Measurements from ENCODE around the gene HBEGF. TPM values are rescaled to one million over a fixed set of nuclear protein-coding genes. Genes with fewer than 3 reads are reported as not detected.
"Not testable (repeated sequence)": the region's sequence is repeated elsewhere in the genome, so short reads cannot be mapped to it uniquely, and the experiment has no call there.

Gene HBEGF
- total and polyA plus RNA-seq, 2 experiments from 2014 or later, result 2.2 to 2.9 TPM

DNA sequence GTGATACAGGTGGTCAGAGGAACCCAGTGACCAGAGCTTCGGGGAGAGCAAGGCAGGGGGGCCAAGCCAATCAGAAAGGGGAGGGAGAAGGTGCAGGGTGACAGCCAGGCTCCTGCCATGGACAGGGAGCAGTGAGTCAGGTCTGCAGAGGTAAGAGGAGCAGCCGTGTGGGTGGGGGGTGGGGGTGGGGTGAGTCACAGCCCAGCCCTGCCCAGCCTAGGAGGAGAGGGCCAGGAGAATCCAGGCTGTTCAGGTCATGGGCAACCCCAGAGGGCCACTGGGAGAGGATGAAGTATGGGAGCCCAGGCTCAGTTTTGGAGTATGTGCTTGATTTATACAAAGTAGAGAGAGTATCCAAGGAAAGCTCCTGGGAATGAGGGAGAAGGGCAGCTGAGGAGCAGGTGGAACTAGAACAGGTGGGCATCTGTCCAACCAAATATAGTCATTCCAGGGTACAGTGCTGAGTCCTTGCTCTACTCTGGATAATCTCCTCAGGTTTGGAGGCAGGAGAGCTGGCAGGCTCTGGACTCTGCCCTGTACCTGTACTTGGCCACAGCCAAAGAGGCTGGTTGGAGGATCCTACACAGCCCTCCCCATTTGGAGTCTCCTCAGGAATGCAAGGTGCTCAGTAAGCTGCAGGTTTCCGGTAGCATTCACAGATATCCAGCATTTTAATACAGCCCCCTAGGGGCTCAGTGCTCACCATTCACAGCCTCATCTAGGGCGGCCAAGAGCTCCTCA, 1.6 kb downstream of the HBEGF start:
- ATAC-seq, result peak; percentile 18
- no peaks in the 10 kb centered on the region for H3K79me2 ChIP-seq (replicated peaks; ENCODE audit: insufficient read depth)
- peak overlapping the region; percentile 69 for H3K4me3 Mint-ChIP-seq

DNA sequence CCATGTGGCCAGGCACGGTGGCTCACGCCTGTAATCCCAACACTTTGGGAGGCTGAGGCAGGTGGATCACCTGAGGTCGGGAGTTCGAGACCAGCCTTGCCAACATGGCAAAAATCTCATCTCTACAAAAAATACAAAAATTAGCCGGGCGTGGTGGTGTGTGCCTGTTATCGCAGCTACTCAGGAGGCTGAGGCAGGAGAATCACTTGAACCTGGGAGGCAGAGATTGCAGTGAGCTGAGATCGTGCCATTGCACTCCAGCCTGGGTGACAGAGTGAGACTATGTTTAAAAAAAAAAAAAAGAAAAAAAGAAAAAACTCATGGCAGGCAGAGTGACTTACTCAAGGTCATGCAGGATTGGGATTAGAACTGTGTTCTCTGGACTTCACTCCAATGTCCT, 2.6 kb downstream of the HBEGF start:
- not testable (repeated sequence) for H3K27ac ChIP-seq (ENCODE audit: low read depth); DNase-seq (ENCODE audit: low spot score); H3K36me3 ChIP-seq (ENCODE audit: insufficient read depth); H3K27ac Mint-ChIP-seq; H2AFZ ChIP-seq; H3K4me3 ChIP-seq; H3K36me3 Mint-ChIP-seq (ENCODE audit: low read depth); H4K20me1 ChIP-seq (replicated peaks; ENCODE audit: insufficient read depth); H3K9me2 ChIP-seq (ENCODE audit: insufficient read depth); H3K4me3 Mint-ChIP-seq; ATAC-seq; H3K4me2 ChIP-seq; H3K79me2 ChIP-seq (replicated peaks; ENCODE audit: insufficient read depth); H3F3A ChIP-seq (replicated peaks; ENCODE audit: low read depth); H3K9me3 Mint-ChIP-seq
- Mint-ChIP-seq H3K27me3 (ENCODE audit: insufficient read depth, low read depth, poor library complexity) (peaks cover 14% of the 10 kb centered on the region), H3K4me1 (peaks cover 20% of the 10 kb centered on the region)
- H3K27me3 ChIP-seq (ENCODE audit: insufficient read depth), result peaks cover 15% of the 10 kb centered on the region
- H3K4me1 ChIP-seq (ENCODE audit: insufficient read depth), result peaks cover 14% of the 10 kb centered on the region

More for the DNA sequence above, 1.6 kb downstream of the HBEGF start:
- TF ChIP-seq NANOG (IDR thresholded peaks at IDR 0.05; ENCODE audit: borderline replicate concordance) (no peak), EZH2phosphoT487 (IDR thresholded peaks at IDR 0.05; ENCODE audit: unreplicated experiment) (no peak), JUNB (IDR thresholded peaks at IDR 0.05; ENCODE audit: unreplicated experiment) (no peak)
- Histone ChIP-seq H3K9me2 (ENCODE audit: insufficient read depth) (no peaks in the 10 kb centered on the region), H2AFZ (no peak overlapping the region), H3K4me2 (peak overlapping the region; percentile 97), H3F3A (replicated peaks; ENCODE audit: low read depth) (peaks cover 7% of the 10 kb centered on the region; the same call in 1 of the 2 replicates), H4K20me1 (replicated peaks; ENCODE audit: insufficient read depth) (no peaks in the 10 kb centered on the region; the same call in 1 of the 2 replicates), H3K4me3 (peak overlapping the region; percentile 76), H3K36me3 (ENCODE audit: insufficient read depth) (no peaks in the 10 kb centered on the region), H3K4me1 (ENCODE audit: insufficient read depth) (peaks cover 14% of the 10 kb centered on the region), H3K27ac (ENCODE audit: low read depth) (no peak overlapping the region), H3K27me3 (ENCODE audit: insufficient read depth) (peaks cover 15% of the 10 kb centered on the region)
- Mint-ChIP-seq H3K27ac (no peak overlapping the region), H3K4me1 (peaks cover 20% of the 10 kb centered on the region), H3K27me3 (ENCODE audit: insufficient read depth, low read depth, poor library complexity) (peaks cover 14% of the 10 kb centered on the region), H3K36me3 (ENCODE audit: low read depth) (peaks cover 3% of the 10 kb centered on the region; the same call in 1 of the 3 replicates), H3K9me3 (no peaks in the 10 kb centered on the region)
- DNase-seq (ENCODE audit: low spot score), result peak; percentile 65

DNA sequence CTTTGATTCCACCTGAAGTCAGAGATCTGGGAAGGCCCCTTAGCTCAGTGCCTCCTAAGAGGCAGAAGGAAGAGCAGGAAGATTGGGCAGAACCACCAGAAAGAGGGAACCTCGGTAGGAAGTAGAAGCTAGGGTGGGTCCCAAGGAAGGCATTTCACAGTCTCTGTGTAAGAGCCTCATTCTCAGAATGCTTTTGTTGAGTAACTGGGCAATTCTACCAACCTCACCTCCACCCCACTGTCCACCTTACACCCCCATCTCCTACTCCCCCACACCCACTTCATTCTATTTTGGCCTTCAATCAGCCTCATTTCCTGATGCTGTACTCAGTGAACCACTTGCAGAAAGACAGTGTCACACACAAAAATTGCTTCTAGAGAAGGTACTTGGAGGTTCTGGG, 3.5 kb downstream of the HBEGF start:
- Histone ChIP-seq H3K9me2 (ENCODE audit: insufficient read depth) (no peaks in the 10 kb centered on the region), H3K4me3 (no peak overlapping the region), H3F3A (replicated peaks; ENCODE audit: low read depth) (peaks cover 7% of the 10 kb centered on the region; the same call in 1 of the 2 replicates), H3K4me2 (no peak overlapping the region), H3K27me3 (ENCODE audit: insufficient read depth) (peaks cover 15% of the 10 kb centered on the region), H3K4me1 (ENCODE audit: insufficient read depth) (peaks cover 14% of the 10 kb centered on the region), H4K20me1 (replicated peaks; ENCODE audit: insufficient read depth) (no peaks in the 10 kb centered on the region; the same call in 1 of the 2 replicates), H2AFZ (no peak overlapping the region), H3K27ac (ENCODE audit: low read depth) (no peak overlapping the region), H3K79me2 (replicated peaks; ENCODE audit: insufficient read depth) (no peaks in the 10 kb centered on the region), H3K36me3 (ENCODE audit: insufficient read depth) (no peaks in the 10 kb centered on the region)
- peaks cover 14% of the 10 kb centered on the region for H3K27me3 Mint-ChIP-seq (ENCODE audit: insufficient read depth, low read depth, poor library complexity)
- H3K27ac Mint-ChIP-seq, result no peak overlapping the region
- H3K4me1 Mint-ChIP-seq, result peaks cover 20% of the 10 kb centered on the region
- no peak for ATAC-seq
- H3K4me3 Mint-ChIP-seq, result no peak overlapping the region
- no peaks in the 10 kb centered on the region; the same call in 2 of the 3 replicates for H3K9me3 Mint-ChIP-seq
- DNase-seq (ENCODE audit: low spot score), result no peak
- peaks cover 3% of the 10 kb centered on the region; the same call in 1 of the 3 replicates for H3K36me3 Mint-ChIP-seq (ENCODE audit: low read depth)
- no peak for TF ChIP-seq CREB1 (CRISPR knock-in tag; IDR thresholded peaks at IDR 0.05; ENCODE audit: low read depth)
- TF ChIP-seq, protein P1, sequence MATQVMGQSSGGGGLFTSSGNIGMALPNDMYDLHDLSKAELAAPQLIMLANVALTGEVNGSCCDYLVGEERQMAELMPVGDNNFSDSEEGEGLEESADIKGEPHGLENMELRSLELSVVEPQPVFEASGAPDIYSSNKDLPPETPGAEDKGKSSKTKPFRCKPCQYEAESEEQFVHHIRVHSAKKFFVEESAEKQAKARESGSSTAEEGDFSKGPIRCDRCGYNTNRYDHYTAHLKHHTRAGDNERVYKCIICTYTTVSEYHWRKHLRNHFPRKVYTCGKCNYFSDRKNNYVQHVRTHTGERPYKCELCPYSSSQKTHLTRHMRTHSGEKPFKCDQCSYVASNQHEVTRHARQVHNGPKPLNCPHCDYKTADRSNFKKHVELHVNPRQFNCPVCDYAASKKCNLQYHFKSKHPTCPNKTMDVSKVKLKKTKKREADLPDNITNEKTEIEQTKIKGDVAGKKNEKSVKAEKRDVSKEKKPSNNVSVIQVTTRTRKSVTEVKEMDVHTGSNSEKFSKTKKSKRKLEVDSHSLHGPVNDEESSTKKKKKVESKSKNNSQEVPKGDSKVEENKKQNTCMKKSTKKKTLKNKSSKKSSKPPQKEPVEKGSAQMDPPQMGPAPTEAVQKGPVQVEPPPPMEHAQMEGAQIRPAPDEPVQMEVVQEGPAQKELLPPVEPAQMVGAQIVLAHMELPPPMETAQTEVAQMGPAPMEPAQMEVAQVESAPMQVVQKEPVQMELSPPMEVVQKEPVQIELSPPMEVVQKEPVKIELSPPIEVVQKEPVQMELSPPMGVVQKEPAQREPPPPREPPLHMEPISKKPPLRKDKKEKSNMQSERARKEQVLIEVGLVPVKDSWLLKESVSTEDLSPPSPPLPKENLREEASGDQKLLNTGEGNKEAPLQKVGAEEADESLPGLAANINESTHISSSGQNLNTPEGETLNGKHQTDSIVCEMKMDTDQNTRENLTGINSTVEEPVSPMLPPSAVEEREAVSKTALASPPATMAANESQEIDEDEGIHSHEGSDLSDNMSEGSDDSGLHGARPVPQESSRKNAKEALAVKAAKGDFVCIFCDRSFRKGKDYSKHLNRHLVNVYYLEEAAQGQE (IDR thresholded peaks at IDR 0.05; ENCODE audit: unreplicated experiment), result no peak
- no peak for TF ChIP-seq POLR2AphosphoS5 (IDR thresholded peaks at IDR 0.05; ENCODE audit: low read depth)
- no peak for TF ChIP-seq ZNF114 (CRISPR knock-in tag; IDR thresholded peaks at IDR 0.05)
- TF ChIP-seq EZH2 (IDR thresholded peaks at IDR 0.05; ENCODE audit: low read depth, unreplicated experiment), result no peak
- TF ChIP-seq ZNF331 (CRISPR knock-in tag; IDR thresholded peaks at IDR 0.05; ENCODE audit: low read depth), result no peak
- TF ChIP-seq EZH2phosphoT487 (IDR thresholded peaks at IDR 0.05; ENCODE audit: unreplicated experiment), result no peak
- TF ChIP-seq JUNB (IDR thresholded peaks at IDR 0.05; ENCODE audit: unreplicated experiment), result no peak
- no peak for TF ChIP-seq STAT1 (IDR thresholded peaks at IDR 0.05; ENCODE audit: unreplicated experiment)

All from GM23338 (cell line).